ENCODE measurements around the gene APBA3. TPM values are rescaled to one million over a fixed set of nuclear protein-coding genes. Genes with fewer than 3 reads are reported as not detected.

The APBA3 gene
- polyA plus RNA-seq, 3 donors: 19.9 to 23.9 (median 20.4) TPM

- peak; percentile 84 for DNase-seq
These were observed 40.2 kb downstream of the APBA3 start for GRCh38 chr19:3721131-3721886.

GRCh38 chr19:3720349-3720917 lies 41.1 kb downstream of the APBA3 start:
- DNase-seq: no peak

- DNase-seq: no peak
These were observed 41.6 kb downstream of the APBA3 start for GRCh38 chr19:3719868-3720267.

GRCh38 chr19:3716147-3716668 lies 45.3 kb downstream of the APBA3 start:
- DNase-seq: no peak

GRCh38 chr19:3712663-3713611 lies 48.6 kb downstream of the APBA3 start:
- DNase-seq: no peak

- no peak for DNase-seq
These were observed 51.2 kb downstream of the APBA3 start for GRCh38 chr19:3710265-3710812.

- DNase-seq: no peak
These were observed 53.1 kb downstream of the APBA3 start, which contains the start of gene TJP3 for GRCh38 chr19:3708207-3708931. Gene TJP3 (plus strand): TSS chr19:3708384. CDS start chr19:3728433, 20,049 bp downstream.

GRCh38 chr19:3707868-3708206 lies 53.7 kb downstream of the APBA3 start:
- DNase-seq: no peak

- no peak for DNase-seq
These were observed 60.3 kb downstream of the APBA3 start for GRCh38 chr19:3701200-3701599.

Other genes with a start within 250 kb of the APBA3 start
- 10 to 100 TPM in 2 of 3 donors, 1 to 10 TPM in 1; 6.8 to 11.1 (median 10.3) TPM for gene TEKTIP1, start 222.5 kb downstream of the APBA3 start, polyA plus RNA-seq (ENCODE audit: insufficient read length in 3 of 3)
- 10 to 100 TPM; 61.1 to 79.0 (median 76.0) TPM for gene MFSD12, start 204.1 kb downstream of the APBA3 start, polyA plus RNA-seq (ENCODE audit: insufficient read length in 3 of 3)
- 10 to 100 TPM; 86.9 to 95.0 (median 93.9) TPM for gene HMG20B, start 188.7 kb downstream of the APBA3 start, polyA plus RNA-seq (ENCODE audit: insufficient read length in 3 of 3)
- 1 to 10 TPM; 3.1 to 4.0 (median 3.4) TPM for gene GIPC3, start 176.2 kb downstream of the APBA3 start, polyA plus RNA-seq (ENCODE audit: insufficient read length in 3 of 3)
- gene TBXA2R, start 154.8 kb downstream of the APBA3 start, polyA plus RNA-seq (ENCODE audit: insufficient read length in 3 of 3): 1 to 10 TPM; 3.8 TPM
- gene CACTIN, start 134.9 kb downstream of the APBA3 start, polyA plus RNA-seq (ENCODE audit: insufficient read length in 3 of 3): 10 to 100 TPM; 27.4 to 30.2 (median 30.0) TPM
- 10 to 100 TPM; 29.0 to 32.7 (median 31.2) TPM for gene PIP5K1C, start 61.2 kb downstream of the APBA3 start, polyA plus RNA-seq (ENCODE audit: insufficient read length in 3 of 3)
- gene TJP3, start 53.3 kb downstream of the APBA3 start, polyA plus RNA-seq (ENCODE audit: insufficient read length in 3 of 3): 10 to 100 TPM; 12.1 to 14.5 (median 12.7) TPM
- 10 to 100 TPM; 37.8 to 48.6 (median 39.3) TPM for gene MRPL54, start 990 bp upstream of the APBA3 start, polyA plus RNA-seq (ENCODE audit: insufficient read length in 3 of 3)
- gene RAX2, start 10.5 kb upstream of the APBA3 start, polyA plus RNA-seq (ENCODE audit: insufficient read length in 3 of 3): not detected
- gene MATK, start 24.7 kb upstream of the APBA3 start, polyA plus RNA-seq (ENCODE audit: insufficient read length in 3 of 3): 1 to 10 TPM; 1.6 to 2.4 (median 2.0) TPM
- 1 to 10 TPM; 1.9 to 3.4 (median 2.2) TPM for gene ZFR2, start 107.3 kb upstream of the APBA3 start, polyA plus RNA-seq (ENCODE audit: insufficient read length in 3 of 3)
- under 1 TPM; 0.15 to 0.70 (median 0.44) TPM for gene ATCAY, start 119.0 kb upstream of the APBA3 start, polyA plus RNA-seq (ENCODE audit: insufficient read length in 3 of 3)
- gene NMRK2, start 171.4 kb upstream of the APBA3 start, polyA plus RNA-seq (ENCODE audit: insufficient read length in 3 of 3): under 1 TPM in 2 of 3 donors, not detected in 1; 0.13 to 0.40 TPM
- 10 to 100 TPM; 45.2 to 50.0 (median 49.5) TPM for gene DAPK3, start 209.4 kb upstream of the APBA3 start, polyA plus RNA-seq (ENCODE audit: insufficient read length in 3 of 3)
- gene EEF2, start 223.8 kb upstream of the APBA3 start, polyA plus RNA-seq (ENCODE audit: insufficient read length in 3 of 3): 1,000 to 10,000 TPM; 1,590 to 1,901 (median 1,709) TPM
- gene PIAS4, start 246.0 kb upstream of the APBA3 start, polyA plus RNA-seq (ENCODE audit: insufficient read length in 3 of 3): 10 to 100 TPM; 32.4 to 42.4 (median 36.2) TPM

Data from renal pelvis (tissue), 4 donors.